Activated CD8-positive, alpha-beta T cell treated with anti-CD3 and anti-CD28 coated beads, Interleukin-2, amount 10 ng/mL, durations not matched to agents 7 days and 5 days (primary cell): ENCODE results near the gene UMPS. TPM values are rescaled to one million over a fixed set of nuclear protein-coding genes. Genes with fewer than 3 reads are reported as not detected.

Source experiments
- ATAC-seq: fragments of 150-1000 bp; cut with Tn5 transposase; one replicate; pipeline ENCODE4 v1.10.0; 2021; ENCODE audit warnings: moderate library complexity
- CTCF ChIA-PET: fragments of 350-600 bp; sonication (Branson Sonifier 250); formaldehyde crosslinking; loops from one replicate; lab custom pipeline; 2021; ENCODE audit warnings: antibody characterized with exemption; lab: Charles Lee
- POLR2A ChIA-PET: fragments of 350-600 bp; sonication (Branson Sonifier 250); formaldehyde crosslinking; loops from one replicate; lab custom pipeline; 2021; ENCODE audit warnings: antibody characterized with exemption; lab: Charles Lee
- DNase-seq: peaks from one replicate; pipeline ENCODE4 v3.0.0-alpha.2; 2020
- H3K27ac Mint-ChIP-seq: one replicate; pipeline ENCODE4 v1.8.0; 2021; ENCODE audit warnings: mild to moderate bottlenecking, mixed read lengths
- H3K27me3 Mint-ChIP-seq: one replicate; pipeline ENCODE4 v1.8.0; 2021; ENCODE audit warnings: low read depth, mixed read lengths
- H3K36me3 Mint-ChIP-seq: one replicate; pipeline ENCODE4 v1.8.0; 2021; ENCODE audit warnings: low read depth, mixed read lengths
- H3K4me1 Mint-ChIP-seq: one replicate; pipeline ENCODE4 v1.8.0; 2021; ENCODE audit warnings: low read depth, mixed read lengths
- H3K4me3 Mint-ChIP-seq: one replicate; pipeline ENCODE4 v1.8.0; 2021; ENCODE audit warnings: mild to moderate bottlenecking, mixed read lengths
- H3K9me3 Mint-ChIP-seq: one replicate; pipeline ENCODE4 v1.8.0; 2022; ENCODE audit warnings: mixed read lengths; ENCODE audit not compliant: insufficient read depth
- total RNA-seq, 2 experiments: library from RNA; stranded (reverse); gene quantifications; one replicate each; pipeline ENCODE4 v1.2.3, GENCODE V29; 2021

The UMPS gene
- total RNA-seq: 10 to 100 TPM; 32.9 to 38.8 TPM

- H3K4me3 Mint-ChIP-seq: peak within 1 kb of the TSS; percentile 98
- peaks cover 9% of the 10 kb centered on the region for H3K27me3 Mint-ChIP-seq
- ATAC-seq (peak; percentile 96), DNase-seq (peak; percentile 94)
- H3K4me1 Mint-ChIP-seq: peaks cover 37% of the 10 kb centered on the region
- ChIA-PET POLR2A (interaction anchor here (0.6 to 1.4 kb wide), 4 partner anchors 10 to 629 kb away, joined by 3 to 7 read pairs (median 4); no protein-coding TSS in a partner anchor), CTCF (interaction anchor here (0.6 to 2.0 kb wide), 5 partner anchors 31 to 171 kb away, joined by 3 to 9 read pairs (median 3); no protein-coding TSS in a partner anchor)
- H3K36me3 Mint-ChIP-seq: peaks cover 22% of the 10 kb centered on the region
- peak within 1 kb of the TSS; percentile 99 for H3K27ac Mint-ChIP-seq
- H3K9me3 Mint-ChIP-seq: no peaks in the 10 kb centered on the region
Observed at GRCh38 chr3:124730129-124730940, at the start of gene UMPS. Gene UMPS (plus strand): TSS chr3:124730452. CDS start chr3:124730472, 20 bp downstream.

GRCh38 chr3:124680521-124680920, 49.7 kb upstream of the UMPS start:
- CTCF ChIA-PET: interaction anchor here (1.4 to 2.1 kb wide), 2 partner anchors 8 to 120 kb away, joined by 3 to 16 read pairs; no protein-coding TSS in a partner anchor

GRCh38 chr3:124682263-124682662, 48.0 kb upstream of the UMPS start:
- ChIA-PET POLR2A (interaction anchor here (0.6 kb wide), 1 partner anchor 21 kb away, joined by 3 read pairs; no protein-coding TSS in a partner anchor), CTCF (no interaction called here)
- no peak for DNase-seq
- no peak overlapping the region for H3K27ac Mint-ChIP-seq
- H3K4me3 Mint-ChIP-seq: no peak overlapping the region
- no peaks in the 10 kb centered on the region for H3K9me3 Mint-ChIP-seq
- peaks cover 5% of the 10 kb centered on the region for H3K36me3 Mint-ChIP-seq
- peaks cover 25% of the 10 kb centered on the region for H3K27me3 Mint-ChIP-seq
- no peak for ATAC-seq
- peaks cover 12% of the 10 kb centered on the region for H3K4me1 Mint-ChIP-seq

More at GRCh38 chr3:124680521-124680920, 49.7 kb upstream of the UMPS start:
- Mint-ChIP-seq H3K4me1 (peaks cover 5% of the 10 kb centered on the region), H3K9me3 (no peaks in the 10 kb centered on the region), H3K27me3 (peaks cover 17% of the 10 kb centered on the region), H3K27ac (no peak overlapping the region), H3K4me3 (no peak overlapping the region), H3K36me3 (peaks cover 5% of the 10 kb centered on the region)
- DNase-seq: no peak
- ATAC-seq: no peak
- POLR2A ChIA-PET: no interaction called here

GRCh38 chr3:124684459-124684858, 45.8 kb upstream of the UMPS start:
- DNase-seq (no peak), ATAC-seq (no peak)
- CTCF ChIA-PET: interaction anchor here (1.9 kb wide), 1 partner anchor 124 kb away, joined by 6 read pairs; no protein-coding TSS in a partner anchor
- no peaks in the 10 kb centered on the region for H3K36me3 Mint-ChIP-seq
- POLR2A ChIA-PET: interaction anchor here (0.6 kb wide), 1 partner anchor 56 kb away, joined by 7 read pairs; no protein-coding TSS in a partner anchor
- H3K27me3 Mint-ChIP-seq: peaks cover 27% of the 10 kb centered on the region
- no peaks in the 10 kb centered on the region for H3K9me3 Mint-ChIP-seq
- H3K4me3 Mint-ChIP-seq: no peak overlapping the region
- H3K27ac Mint-ChIP-seq: no peak overlapping the region
- H3K4me1 Mint-ChIP-seq: peaks cover 24% of the 10 kb centered on the region

GRCh38 chr3:124685067-124685466, 45.2 kb upstream of the UMPS start:
- ATAC-seq (no peak), DNase-seq (no peak)
- no peaks in the 10 kb centered on the region for H3K36me3 Mint-ChIP-seq
- ChIA-PET CTCF (interaction anchor here (1.9 kb wide), 1 partner anchor 125 kb away, joined by 6 read pairs; no protein-coding TSS in a partner anchor), POLR2A (no interaction called here)
- no peak overlapping the region for H3K4me3 Mint-ChIP-seq
- H3K9me3 Mint-ChIP-seq: no peaks in the 10 kb centered on the region
- H3K27ac Mint-ChIP-seq: no peak overlapping the region
- peaks cover 27% of the 10 kb centered on the region for H3K27me3 Mint-ChIP-seq
- H3K4me1 Mint-ChIP-seq: peaks cover 25% of the 10 kb centered on the region

GRCh38 chr3:124685481-124685880, 44.8 kb upstream of the UMPS start:
- peaks cover 25% of the 10 kb centered on the region for H3K4me1 Mint-ChIP-seq
- ATAC-seq (no peak), DNase-seq (no peak)
- peaks cover 25% of the 10 kb centered on the region for H3K27me3 Mint-ChIP-seq
- H3K4me3 Mint-ChIP-seq: no peak overlapping the region
- no peaks in the 10 kb centered on the region for H3K36me3 Mint-ChIP-seq
- POLR2A ChIA-PET: no interaction called here
- CTCF ChIA-PET: interaction anchor here (1.9 to 4.5 kb wide), 2 partner anchors 125 to 127 kb away, joined by 6 to 44 read pairs; no protein-coding TSS in a partner anchor
- no peak overlapping the region for H3K27ac Mint-ChIP-seq
- H3K9me3 Mint-ChIP-seq: no peaks in the 10 kb centered on the region

- ATAC-seq (no peak), DNase-seq (no peak)
- H3K4me1 Mint-ChIP-seq: peaks cover 25% of the 10 kb centered on the region
- H3K9me3 Mint-ChIP-seq: no peaks in the 10 kb centered on the region
- ChIA-PET CTCF (interaction anchor here (1.1 to 5.4 kb wide), 3 partner anchors 16 to 127 kb away, joined by 3 to 56 read pairs (median 44); no protein-coding TSS in a partner anchor), POLR2A (no interaction called here)
- H3K27me3 Mint-ChIP-seq: peaks cover 21% of the 10 kb centered on the region
- H3K36me3 Mint-ChIP-seq: no peaks in the 10 kb centered on the region
- no peak overlapping the region for H3K4me3 Mint-ChIP-seq
- H3K27ac Mint-ChIP-seq: no peak overlapping the region
Observed at GRCh38 chr3:124686028-124686670, 44.1 kb upstream of the UMPS start.

GRCh38 chr3:124688581-124689454, 41.4 kb upstream of the UMPS start:
- ATAC-seq: peak; percentile 95
- Mint-ChIP-seq H3K36me3 (no peaks in the 10 kb centered on the region), H3K27ac (no peak overlapping the region), H3K9me3 (no peaks in the 10 kb centered on the region), H3K4me3 (no peak overlapping the region), H3K4me1 (peaks cover 25% of the 10 kb centered on the region), H3K27me3 (peaks cover 32% of the 10 kb centered on the region)
- peak; percentile 88 for DNase-seq
- ChIA-PET CTCF (interaction anchor here (0.7 to 5.4 kb wide), 37 partner anchors 8 to 221 kb away, joined by 3 to 56 read pairs (median 6); partner anchors contain the start of gene UMPS), POLR2A (interaction anchor here (1.7 kb wide), 1 partner anchor 129 kb away, joined by 6 read pairs; no protein-coding TSS in a partner anchor)

GRCh38 chr3:124691599-124691998, 38.7 kb upstream of the UMPS start:
- CTCF ChIA-PET: no interaction called here
- POLR2A ChIA-PET: no interaction called here
- no peak overlapping the region for H3K27ac Mint-ChIP-seq
- H3K4me1 Mint-ChIP-seq: peaks cover 13% of the 10 kb centered on the region
- no peak for DNase-seq
- no peaks in the 10 kb centered on the region for H3K9me3 Mint-ChIP-seq
- no peak for ATAC-seq
- H3K27me3 Mint-ChIP-seq: peaks cover 32% of the 10 kb centered on the region
- H3K36me3 Mint-ChIP-seq: no peaks in the 10 kb centered on the region
- H3K4me3 Mint-ChIP-seq: no peak overlapping the region

GRCh38 chr3:124694486-124694885, 35.8 kb upstream of the UMPS start:
- peaks cover under 1% of the 10 kb centered on the region for H3K4me1 Mint-ChIP-seq
- CTCF ChIA-PET: no interaction called here
- POLR2A ChIA-PET: no interaction called here
- ATAC-seq (no peak), DNase-seq (no peak)
- H3K27me3 Mint-ChIP-seq: peaks cover 31% of the 10 kb centered on the region
- H3K27ac Mint-ChIP-seq: no peak overlapping the region
- no peak overlapping the region for H3K4me3 Mint-ChIP-seq
- no peaks in the 10 kb centered on the region for H3K9me3 Mint-ChIP-seq
- no peaks in the 10 kb centered on the region for H3K36me3 Mint-ChIP-seq

- POLR2A ChIA-PET: no interaction called here
- ATAC-seq: no peak
- DNase-seq: no peak
- no peaks in the 10 kb centered on the region for H3K36me3 Mint-ChIP-seq
- H3K4me1 Mint-ChIP-seq: no peaks in the 10 kb centered on the region
- no peak overlapping the region for H3K4me3 Mint-ChIP-seq
- CTCF ChIA-PET: no interaction called here
- H3K27ac Mint-ChIP-seq: no peak overlapping the region
- no peaks in the 10 kb centered on the region for H3K9me3 Mint-ChIP-seq
- peaks cover 35% of the 10 kb centered on the region for H3K27me3 Mint-ChIP-seq
Observed at GRCh38 chr3:124695369-124695768, 34.9 kb upstream of the UMPS start.
